ENCODE data around the gene MTHFD1L. TPM values are rescaled to one million over a fixed set of nuclear protein-coding genes. Genes with fewer than 3 reads are reported as not detected.
A peak's percentile ranks its signal among the peaks of the same experiment; 100 is the strongest.

MTHFD1L gene
- total RNA-seq, 6 experiments from 2014 or later = 67.5 to 88.7 (median 80.9) TPM

DNA sequence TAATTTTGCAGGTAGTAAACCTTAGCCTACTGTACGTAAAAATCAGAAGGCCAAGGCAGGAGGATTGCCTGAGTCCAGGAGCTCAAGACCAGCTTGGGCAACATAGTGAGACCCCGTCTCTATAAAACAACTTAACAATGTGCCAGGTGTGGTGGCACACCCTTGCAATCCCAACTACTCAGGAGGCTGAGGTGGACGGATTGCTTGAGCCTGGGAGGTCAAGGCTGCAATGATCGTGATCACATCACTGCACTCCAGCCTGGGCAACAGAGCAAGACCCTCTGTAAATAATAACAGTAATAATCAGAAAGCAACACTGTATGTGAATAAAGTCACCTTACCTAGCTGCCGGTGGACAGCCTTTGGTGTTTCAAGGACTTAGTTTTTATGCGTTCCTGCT is 48.9 kb downstream of the MTHFD1L start:
- H3K27ac Mint-ChIP-seq = no peak overlapping the region
- TF ChIP-seq, protein P1, sequence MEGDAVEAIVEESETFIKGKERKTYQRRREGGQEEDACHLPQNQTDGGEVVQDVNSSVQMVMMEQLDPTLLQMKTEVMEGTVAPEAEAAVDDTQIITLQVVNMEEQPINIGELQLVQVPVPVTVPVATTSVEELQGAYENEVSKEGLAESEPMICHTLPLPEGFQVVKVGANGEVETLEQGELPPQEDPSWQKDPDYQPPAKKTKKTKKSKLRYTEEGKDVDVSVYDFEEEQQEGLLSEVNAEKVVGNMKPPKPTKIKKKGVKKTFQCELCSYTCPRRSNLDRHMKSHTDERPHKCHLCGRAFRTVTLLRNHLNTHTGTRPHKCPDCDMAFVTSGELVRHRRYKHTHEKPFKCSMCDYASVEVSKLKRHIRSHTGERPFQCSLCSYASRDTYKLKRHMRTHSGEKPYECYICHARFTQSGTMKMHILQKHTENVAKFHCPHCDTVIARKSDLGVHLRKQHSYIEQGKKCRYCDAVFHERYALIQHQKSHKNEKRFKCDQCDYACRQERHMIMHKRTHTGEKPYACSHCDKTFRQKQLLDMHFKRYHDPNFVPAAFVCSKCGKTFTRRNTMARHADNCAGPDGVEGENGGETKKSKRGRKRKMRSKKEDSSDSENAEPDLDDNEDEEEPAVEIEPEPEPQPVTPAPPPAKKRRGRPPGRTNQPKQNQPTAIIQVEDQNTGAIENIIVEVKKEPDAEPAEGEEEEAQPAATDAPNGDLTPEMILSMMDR (IDR thresholded peaks at IDR 0.05) = no peak
- no peaks in the 10 kb centered on the region for H3K9me3 Mint-ChIP-seq
- no peaks in the 10 kb centered on the region; the same call in 1 of the 2 replicates for H3K27me3 Mint-ChIP-seq (ENCODE audit: insufficient read depth)
- H3K36me3 Mint-ChIP-seq (ENCODE audit: low read depth) = peaks cover 31% of the 10 kb centered on the region
- DNase-seq = no peak
- peaks cover 7% of the 10 kb centered on the region for H3K4me1 Mint-ChIP-seq (ENCODE audit: low read depth)
- H3K4me3 Mint-ChIP-seq = no peak overlapping the region

DNA sequence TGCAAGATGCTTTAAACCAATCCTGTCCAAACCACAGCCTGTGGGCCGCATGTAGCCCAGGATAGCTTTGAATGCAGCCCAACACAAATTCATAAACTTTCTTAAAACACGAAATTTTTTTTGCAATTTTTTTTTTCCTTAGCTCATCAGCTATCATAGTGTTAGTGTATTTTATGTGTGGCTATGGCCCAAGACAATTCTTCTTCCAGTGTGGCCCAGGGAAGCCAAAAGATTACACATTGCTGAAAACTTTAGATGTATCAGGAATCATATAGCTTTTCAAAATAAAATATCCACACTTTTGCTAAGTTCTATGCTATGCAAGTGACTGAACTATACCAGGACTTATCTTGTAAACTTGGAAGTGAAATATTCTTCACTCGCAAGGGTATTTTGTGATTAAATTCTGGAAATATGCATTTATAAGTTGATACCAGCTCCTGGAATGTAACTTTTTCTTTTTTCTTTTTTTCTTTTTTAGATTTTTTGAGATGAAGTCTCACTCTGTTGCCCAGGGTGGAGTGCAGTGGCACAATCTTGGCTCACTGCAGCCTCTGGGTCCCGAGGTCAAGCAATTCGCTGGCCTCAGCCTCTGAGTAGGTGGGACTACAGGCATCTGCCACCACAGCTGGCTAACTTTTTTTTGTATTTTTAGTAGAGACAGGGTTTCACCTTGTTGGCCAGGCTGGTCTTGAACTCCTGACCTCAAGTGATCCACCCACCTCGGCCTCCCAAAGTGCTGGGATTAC is 49.8 kb downstream of the MTHFD1L start:
- no peak for DNase-seq
- peaks cover 33% of the 10 kb centered on the region for H3K36me3 Mint-ChIP-seq (ENCODE audit: low read depth)
- H3K27ac Mint-ChIP-seq = no peak overlapping the region; the same call in 1 of the 2 replicates
- TF ChIP-seq, protein P1 (IDR thresholded peaks at IDR 0.05) = no peak
- no peaks in the 10 kb centered on the region; the same call in 1 of the 2 replicates for H3K27me3 Mint-ChIP-seq (ENCODE audit: insufficient read depth)
- no peak overlapping the region for H3K4me3 Mint-ChIP-seq
- H3K9me3 Mint-ChIP-seq = no peaks in the 10 kb centered on the region
- peaks cover 7% of the 10 kb centered on the region for H3K4me1 Mint-ChIP-seq (ENCODE audit: low read depth)

DNA sequence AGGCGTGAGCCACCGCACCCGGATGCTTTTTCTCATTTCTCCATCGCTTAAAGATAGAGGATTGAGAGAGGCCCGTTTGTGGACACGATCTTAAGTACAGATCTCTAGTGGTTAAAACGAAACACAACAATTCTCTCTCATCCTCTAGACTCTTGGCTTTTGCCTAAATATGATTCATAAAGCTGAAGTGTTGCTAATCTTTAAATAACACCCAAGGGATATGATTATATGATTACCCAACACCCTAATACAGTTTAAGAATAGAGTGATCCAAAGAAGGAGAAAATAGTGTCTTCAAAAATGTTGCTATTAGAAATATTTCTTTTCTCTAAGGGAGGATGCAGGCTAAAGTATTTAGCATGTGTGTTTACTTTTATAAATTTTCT is 50.4 kb downstream of the MTHFD1L start:
- no peak overlapping the region for H3K4me3 Mint-ChIP-seq
- TF ChIP-seq, protein P1 (IDR thresholded peaks at IDR 0.05) = no peak
- H3K4me1 Mint-ChIP-seq (ENCODE audit: low read depth) = peaks cover 7% of the 10 kb centered on the region
- H3K36me3 Mint-ChIP-seq (ENCODE audit: low read depth) = peaks cover 28% of the 10 kb centered on the region
- H3K27ac Mint-ChIP-seq = no peak overlapping the region
- H3K9me3 Mint-ChIP-seq = no peaks in the 10 kb centered on the region
- no peak for DNase-seq
- H3K27me3 Mint-ChIP-seq (ENCODE audit: insufficient read depth) = no peaks in the 10 kb centered on the region; the same call in 1 of the 2 replicates

DNA sequence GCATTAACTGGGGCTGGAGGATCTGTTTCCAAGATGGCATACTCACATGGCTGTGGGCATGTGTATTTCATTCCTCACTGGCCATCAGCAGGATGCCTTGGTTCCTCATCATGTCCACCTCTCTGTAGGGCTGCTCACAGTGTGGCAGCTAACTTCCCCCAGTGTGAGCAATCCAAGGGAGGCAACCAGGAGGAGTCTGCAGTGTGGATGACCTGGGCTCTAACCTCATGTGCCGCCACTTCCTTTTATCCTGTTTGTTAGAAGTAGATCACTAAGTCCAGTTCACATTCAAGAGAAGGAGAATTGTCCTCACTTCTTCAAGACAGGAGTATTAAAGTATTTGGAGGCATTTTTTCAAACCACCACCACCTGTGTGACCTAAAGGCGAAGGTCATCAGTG is 54.4 kb downstream of the MTHFD1L start:
- H3K27me3 Mint-ChIP-seq (ENCODE audit: insufficient read depth) = no peaks in the 10 kb centered on the region
- peaks cover 27% of the 10 kb centered on the region for H3K36me3 Mint-ChIP-seq (ENCODE audit: low read depth)
- H3K4me3 Mint-ChIP-seq = no peak overlapping the region
- H3K9me3 Mint-ChIP-seq = no peaks in the 10 kb centered on the region
- DNase-seq = no peak
- H3K27ac Mint-ChIP-seq = no peak overlapping the region
- H3K4me1 Mint-ChIP-seq (ENCODE audit: low read depth) = peaks cover 22% of the 10 kb centered on the region
- TF ChIP-seq, protein P1 (IDR thresholded peaks at IDR 0.05) = no peak

DNA sequence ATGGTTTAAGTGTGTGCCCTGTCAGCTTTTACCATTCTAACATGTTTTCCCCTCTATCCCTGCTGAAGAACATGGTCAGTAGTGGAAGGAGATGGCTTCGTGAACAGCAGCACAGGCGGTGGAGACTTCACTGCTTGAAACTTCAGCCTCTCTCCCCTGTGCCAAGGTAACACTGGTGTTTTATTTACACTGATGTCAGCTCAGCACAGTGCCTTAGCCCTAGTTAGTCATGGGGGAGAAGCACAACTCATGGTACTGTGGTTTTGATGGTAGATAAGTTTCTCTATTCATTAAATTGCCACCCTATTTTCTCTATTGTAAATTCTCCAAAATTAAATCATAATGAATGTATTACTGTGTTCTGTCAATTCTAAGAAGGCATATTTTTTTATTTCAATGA is 56.6 kb downstream of the MTHFD1L start:
- Mint-ChIP-seq H3K9me3 (no peaks in the 10 kb centered on the region), H3K36me3 (ENCODE audit: low read depth) (peaks cover 46% of the 10 kb centered on the region), H3K27ac (peak overlapping the region; percentile 12; the same call in 1 of the 2 replicates), H3K4me3 (no peak overlapping the region), H3K4me1 (ENCODE audit: low read depth) (peaks cover 42% of the 10 kb centered on the region), H3K27me3 (ENCODE audit: insufficient read depth) (no peaks in the 10 kb centered on the region; the same call in 1 of the 2 replicates)
- TF ChIP-seq, protein P1 (IDR thresholded peaks at IDR 0.05) = no peak
- DNase-seq = no peak
